Mucosa of stomach (tissue), 1 donor: ENCODE measurements around the gene STK33.

Experiments
- H3K27me3 ChIP-seq: one replicate; pipeline ENCODE4 v1.7.0; 2013; ENCODE audit warnings: mild to moderate bottlenecking, low read length; ENCODE audit not compliant: control insufficient read depth, insufficient read depth
- H3K36me3 ChIP-seq: one replicate; pipeline ENCODE4 v1.7.0; 2013; ENCODE audit warnings: low read length; ENCODE audit not compliant: control insufficient read depth, insufficient read depth
- H3K4me1 ChIP-seq: one replicate; pipeline ENCODE4 v1.7.0; 2013; ENCODE audit warnings: mild to moderate bottlenecking, low read length; ENCODE audit not compliant: control insufficient read depth, insufficient read depth
- H3K4me3 ChIP-seq: one replicate; pipeline ENCODE4 v1.7.0; 2013; ENCODE audit warnings: low read length
- H3K9ac ChIP-seq: one replicate; pipeline ENCODE4 v1.7.0; 2013; ENCODE audit warnings: mild to moderate bottlenecking, low read length, moderate library complexity
- H3K9me3 ChIP-seq: one replicate; pipeline ENCODE4 v1.7.0; 2013; ENCODE audit warnings: mild to moderate bottlenecking, low read length, moderate library complexity; ENCODE audit not compliant: control insufficient read depth
- donor health status: Pancreatic carcinoma.

STK33 gene

GRCh38 chr11:8573777-8574176 lies 20.3 kb downstream of the STK33 start:
- Histone ChIP-seq H3K9me3 (no peaks in the 10 kb centered on the region), H3K36me3 (no peaks in the 10 kb centered on the region), H3K9ac (no peak overlapping the region), H3K27me3 (no peaks in the 10 kb centered on the region), H3K4me1 (no peaks in the 10 kb centered on the region), H3K4me3 (no peak overlapping the region)

- no peak overlapping the region for H3K4me3 ChIP-seq
- H3K27me3 ChIP-seq = no peaks in the 10 kb centered on the region
- no peaks in the 10 kb centered on the region for H3K36me3 ChIP-seq
Observed at GRCh38 chr11:8567602-8568198, 26.3 kb downstream of the STK33 start.

GRCh38 chr11:8566613-8567210 lies 27.3 kb downstream of the STK33 start:
- Histone ChIP-seq H3K9ac (no peak overlapping the region), H3K4me1 (no peaks in the 10 kb centered on the region), H3K4me3 (no peak overlapping the region), H3K27me3 (no peaks in the 10 kb centered on the region), H3K9me3 (no peaks in the 10 kb centered on the region), H3K36me3 (no peaks in the 10 kb centered on the region)

More at GRCh38 chr11:8567602-8568198, 26.3 kb downstream of the STK33 start:
- H3K4me1 ChIP-seq = no peaks in the 10 kb centered on the region
- no peaks in the 10 kb centered on the region for H3K9me3 ChIP-seq
- H3K9ac ChIP-seq = no peak overlapping the region

- no peaks in the 10 kb centered on the region for H3K4me1 ChIP-seq
- no peak overlapping the region for H3K9ac ChIP-seq
- H3K4me3 ChIP-seq = no peak overlapping the region
- no peaks in the 10 kb centered on the region for H3K9me3 ChIP-seq
- no peaks in the 10 kb centered on the region for H3K27me3 ChIP-seq
- H3K36me3 ChIP-seq = no peaks in the 10 kb centered on the region
Observed at GRCh38 chr11:8564526-8564925, 29.5 kb downstream of the STK33 start.

GRCh38 chr11:8561461-8561860 lies 32.6 kb downstream of the STK33 start:
- Histone ChIP-seq H3K9ac (no peak overlapping the region), H3K9me3 (no peaks in the 10 kb centered on the region), H3K4me3 (no peak overlapping the region), H3K27me3 (no peaks in the 10 kb centered on the region), H3K4me1 (no peaks in the 10 kb centered on the region), H3K36me3 (no peaks in the 10 kb centered on the region)

- no peaks in the 10 kb centered on the region for H3K4me1 ChIP-seq
- no peak overlapping the region for H3K9ac ChIP-seq
- no peaks in the 10 kb centered on the region for H3K27me3 ChIP-seq
- H3K36me3 ChIP-seq = no peaks in the 10 kb centered on the region
- no peaks in the 10 kb centered on the region for H3K9me3 ChIP-seq
- H3K4me3 ChIP-seq = no peak overlapping the region
Observed at GRCh38 chr11:8558436-8558835, 35.6 kb downstream of the STK33 start.

GRCh38 chr11:8545698-8546366 lies 48.2 kb downstream of the STK33 start:
- Histone ChIP-seq H3K4me1 (no peaks in the 10 kb centered on the region), H3K27me3 (no peaks in the 10 kb centered on the region), H3K9me3 (no peaks in the 10 kb centered on the region), H3K9ac (no peak overlapping the region), H3K36me3 (no peaks in the 10 kb centered on the region), H3K4me3 (no peak overlapping the region)

- Histone ChIP-seq H3K9ac (no peak overlapping the region), H3K9me3 (no peaks in the 10 kb centered on the region), H3K4me1 (no peaks in the 10 kb centered on the region), H3K27me3 (no peaks in the 10 kb centered on the region), H3K4me3 (no peak overlapping the region), H3K36me3 (no peaks in the 10 kb centered on the region)
Observed at GRCh38 chr11:8544807-8545206, 49.2 kb downstream of the STK33 start.

GRCh38 chr11:8543278-8543677 lies 50.8 kb downstream of the STK33 start:
- no peaks in the 10 kb centered on the region for H3K4me1 ChIP-seq
- H3K27me3 ChIP-seq = no peaks in the 10 kb centered on the region
- H3K36me3 ChIP-seq = no peaks in the 10 kb centered on the region
- H3K9me3 ChIP-seq = no peaks in the 10 kb centered on the region
- H3K4me3 ChIP-seq = no peak overlapping the region
- H3K9ac ChIP-seq = no peak overlapping the region

GRCh38 chr11:8541448-8541847 lies 52.6 kb downstream of the STK33 start:
- Histone ChIP-seq H3K4me1 (no peaks in the 10 kb centered on the region), H3K36me3 (no peaks in the 10 kb centered on the region), H3K9ac (no peak overlapping the region), H3K27me3 (no peaks in the 10 kb centered on the region), H3K9me3 (no peaks in the 10 kb centered on the region), H3K4me3 (no peak overlapping the region)

GRCh38 chr11:8533332-8533731 lies 60.7 kb downstream of the STK33 start:
- no peaks in the 10 kb centered on the region for H3K27me3 ChIP-seq
- H3K4me3 ChIP-seq = no peak overlapping the region
- no peaks in the 10 kb centered on the region for H3K36me3 ChIP-seq
- H3K9me3 ChIP-seq = no peaks in the 10 kb centered on the region
- no peak overlapping the region for H3K9ac ChIP-seq
- no peaks in the 10 kb centered on the region for H3K4me1 ChIP-seq

- H3K36me3 ChIP-seq = no peaks in the 10 kb centered on the region
- no peak overlapping the region for H3K9ac ChIP-seq
- no peaks in the 10 kb centered on the region for H3K9me3 ChIP-seq
- no peak overlapping the region for H3K4me3 ChIP-seq
- H3K4me1 ChIP-seq = no peaks in the 10 kb centered on the region
- H3K27me3 ChIP-seq = no peaks in the 10 kb centered on the region
Observed at GRCh38 chr11:8532475-8532874, 61.6 kb downstream of the STK33 start.
